Measurements from ENCODE around the gene IL20RA. TPM values are rescaled to one million over a fixed set of nuclear protein-coding genes. Genes with fewer than 3 reads are reported as not detected.

IL20RA gene
- polyA plus RNA-seq, 1 experiment, result not detected

DNA sequence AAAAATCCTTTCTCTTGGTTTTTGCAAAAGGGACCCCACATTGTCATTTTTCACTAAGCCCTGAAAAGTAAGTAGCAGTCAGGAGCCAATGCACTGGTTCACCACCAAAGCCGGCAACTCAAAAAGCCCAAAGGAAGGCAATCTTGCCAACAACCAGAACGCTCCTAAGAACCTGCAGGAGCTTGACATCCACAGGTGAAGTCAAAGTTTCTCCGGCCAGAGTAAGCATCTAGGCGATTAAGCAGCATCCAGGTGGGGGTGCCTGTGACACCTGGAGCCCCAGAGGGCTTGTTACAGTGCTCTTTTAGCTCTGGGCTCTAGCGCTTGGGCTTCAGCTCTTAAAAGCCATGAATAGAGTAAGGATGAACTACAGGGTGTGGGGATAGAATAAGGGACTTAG, 86.6 kb downstream of the IL20RA start:
- H3K27ac ChIP-seq (ENCODE audit: low read depth, low read length), result no peak overlapping the region
- no peak overlapping the region for H3K4me3 ChIP-seq (ENCODE audit: low read depth, low read length)
- no peak for DNase-seq (ENCODE audit: low read depth, low spot score)
- peaks cover 3% of the 10 kb centered on the region for H3K27me3 ChIP-seq (ENCODE audit: control insufficient read depth, insufficient read depth, low read length)
- ChIA-PET CTCF (interaction anchor here (1.5 kb wide), 1 partner anchor 55 kb away, joined by 5 read pairs; no protein-coding TSS in a partner anchor), POLR2A (no interaction called here)
- no peaks in the 10 kb centered on the region for H3K9me3 ChIP-seq (ENCODE audit: control insufficient read depth, insufficient read depth, low read length)
- TF ChIP-seq, protein P1, sequence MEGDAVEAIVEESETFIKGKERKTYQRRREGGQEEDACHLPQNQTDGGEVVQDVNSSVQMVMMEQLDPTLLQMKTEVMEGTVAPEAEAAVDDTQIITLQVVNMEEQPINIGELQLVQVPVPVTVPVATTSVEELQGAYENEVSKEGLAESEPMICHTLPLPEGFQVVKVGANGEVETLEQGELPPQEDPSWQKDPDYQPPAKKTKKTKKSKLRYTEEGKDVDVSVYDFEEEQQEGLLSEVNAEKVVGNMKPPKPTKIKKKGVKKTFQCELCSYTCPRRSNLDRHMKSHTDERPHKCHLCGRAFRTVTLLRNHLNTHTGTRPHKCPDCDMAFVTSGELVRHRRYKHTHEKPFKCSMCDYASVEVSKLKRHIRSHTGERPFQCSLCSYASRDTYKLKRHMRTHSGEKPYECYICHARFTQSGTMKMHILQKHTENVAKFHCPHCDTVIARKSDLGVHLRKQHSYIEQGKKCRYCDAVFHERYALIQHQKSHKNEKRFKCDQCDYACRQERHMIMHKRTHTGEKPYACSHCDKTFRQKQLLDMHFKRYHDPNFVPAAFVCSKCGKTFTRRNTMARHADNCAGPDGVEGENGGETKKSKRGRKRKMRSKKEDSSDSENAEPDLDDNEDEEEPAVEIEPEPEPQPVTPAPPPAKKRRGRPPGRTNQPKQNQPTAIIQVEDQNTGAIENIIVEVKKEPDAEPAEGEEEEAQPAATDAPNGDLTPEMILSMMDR (IDR thresholded peaks at IDR 0.05; ENCODE audit: low read depth, low read length), result no peak

DNA sequence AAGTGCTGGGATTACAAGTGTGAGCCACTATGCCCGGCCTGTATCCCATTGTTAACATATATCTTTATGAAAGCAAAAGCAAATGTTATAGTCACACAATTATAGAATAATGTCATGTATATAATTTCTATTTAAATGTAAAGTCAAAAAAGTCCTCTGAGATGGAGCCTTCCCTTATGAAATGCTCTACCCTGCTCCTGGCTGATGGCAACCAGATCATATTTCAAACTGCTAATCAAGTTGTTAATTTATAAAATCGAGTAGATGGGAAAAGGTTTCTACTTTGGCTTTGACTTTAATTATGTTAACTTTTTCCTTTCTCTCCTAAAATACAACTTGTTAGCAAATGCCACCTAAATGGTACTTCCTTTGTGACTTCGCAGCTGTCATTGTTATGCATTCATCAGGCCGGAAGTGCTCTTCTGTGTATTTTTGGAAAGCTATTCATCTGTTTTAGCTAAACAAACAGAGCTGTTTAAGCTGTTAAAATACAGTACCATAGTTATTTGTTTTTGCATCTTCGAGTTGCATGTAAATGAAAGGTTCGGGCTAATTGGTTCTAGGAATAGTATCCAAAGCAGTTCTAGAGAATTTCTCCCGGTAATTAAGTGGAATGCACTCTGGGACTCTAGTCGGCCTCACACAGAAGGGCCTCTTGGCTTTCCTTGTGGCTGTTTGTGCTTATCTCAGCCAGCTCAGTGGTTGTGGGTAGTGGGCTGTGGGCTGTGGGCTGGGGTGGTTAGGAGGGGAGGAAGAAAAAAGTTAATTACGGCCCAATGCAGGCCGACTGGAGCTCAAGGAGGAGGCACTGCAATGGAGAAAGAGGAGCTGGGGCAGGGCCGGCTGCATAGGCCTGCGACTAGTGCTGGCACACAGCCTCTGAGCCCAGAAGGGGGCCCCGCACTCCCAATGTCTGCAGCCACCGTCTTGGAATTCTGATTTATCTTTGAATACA, 87.9 kb downstream of the IL20RA start:
- POLR2A ChIA-PET, result no interaction called here
- TF ChIP-seq, protein P1 (IDR thresholded peaks at IDR 0.05; ENCODE audit: low read depth, low read length), result no peak
- H3K4me3 ChIP-seq (ENCODE audit: low read depth, low read length), result no peak overlapping the region
- CTCF ChIA-PET, result interaction anchor here (0.7 kb wide), 1 partner anchor 112 kb away, joined by 3 read pairs; no protein-coding TSS in a partner anchor
- no peaks in the 10 kb centered on the region for H3K9me3 ChIP-seq (ENCODE audit: control insufficient read depth, insufficient read depth, low read length)
- peaks cover 5% of the 10 kb centered on the region for H3K27me3 ChIP-seq (ENCODE audit: control insufficient read depth, insufficient read depth, low read length)
- no peak overlapping the region for H3K27ac ChIP-seq (ENCODE audit: low read depth, low read length)
- DNase-seq (ENCODE audit: low read depth, low spot score), result no peak

DNA sequence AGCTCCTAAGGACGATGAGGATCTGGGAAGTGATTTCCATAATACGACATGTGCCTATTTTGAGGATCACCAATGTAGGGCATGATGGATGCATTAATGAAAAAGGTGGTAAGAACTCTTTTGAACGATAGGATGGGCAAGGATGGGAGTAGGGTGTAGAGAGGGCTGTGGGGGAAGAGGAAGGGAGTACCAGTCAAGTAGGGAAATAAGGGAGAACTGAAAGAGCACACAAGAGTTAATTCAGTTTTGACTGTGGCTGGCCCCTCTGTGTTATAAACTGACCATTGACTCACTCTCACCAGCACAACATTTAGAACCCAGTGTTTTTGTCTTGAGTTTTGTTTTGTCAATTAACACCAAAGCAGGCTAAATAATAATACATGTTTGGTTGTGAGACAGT, 89.6 kb downstream of the IL20RA start:
- Histone ChIP-seq H3K9me3 (ENCODE audit: control insufficient read depth, insufficient read depth, low read length) (no peaks in the 10 kb centered on the region), H3K27ac (ENCODE audit: low read depth, low read length) (no peak overlapping the region), H3K4me3 (ENCODE audit: low read depth, low read length) (no peak overlapping the region), H3K27me3 (ENCODE audit: control insufficient read depth, insufficient read depth, low read length) (peaks cover 5% of the 10 kb centered on the region)
- TF ChIP-seq, protein P1 (IDR thresholded peaks at IDR 0.05; ENCODE audit: low read depth, low read length), result no peak
- ChIA-PET POLR2A (no interaction called here), CTCF (no interaction called here)
- DNase-seq (ENCODE audit: low read depth, low spot score), result no peak

DNA sequence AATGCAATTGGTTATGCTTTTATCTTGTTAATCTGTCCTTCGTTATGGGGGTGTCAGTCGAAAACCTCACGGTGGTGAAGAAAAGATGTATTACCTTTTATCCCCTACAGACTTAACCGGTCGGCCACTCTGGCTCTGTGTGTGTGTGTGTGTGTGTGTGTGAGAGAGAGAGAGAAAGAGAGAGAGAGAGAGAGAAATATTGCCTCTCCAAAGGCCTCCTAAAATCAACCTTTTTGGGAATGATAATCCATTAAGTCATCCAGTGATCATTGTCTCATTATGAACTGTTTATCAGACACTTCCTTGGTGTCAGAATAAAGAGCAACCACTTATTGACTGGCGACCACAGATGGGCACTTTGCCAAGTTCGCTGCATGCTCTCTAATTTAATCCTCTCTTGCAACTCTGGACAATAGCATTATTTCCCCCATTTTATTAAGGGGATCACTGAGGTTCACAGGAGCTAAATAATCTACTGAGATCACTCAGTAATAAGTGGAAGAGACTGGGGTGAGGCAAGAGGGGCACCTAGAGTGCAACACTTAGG, 92.0 kb downstream of the IL20RA start:
- POLR2A ChIA-PET, result no interaction called here
- TF ChIP-seq, protein P1 (IDR thresholded peaks at IDR 0.05; ENCODE audit: low read depth, low read length), result no peak
- H3K27me3 ChIP-seq (ENCODE audit: control insufficient read depth, insufficient read depth, low read length), result peaks cover 3% of the 10 kb centered on the region
- no peak overlapping the region for H3K4me3 ChIP-seq (ENCODE audit: low read depth, low read length)
- no peak overlapping the region for H3K27ac ChIP-seq (ENCODE audit: low read depth, low read length)
- no peaks in the 10 kb centered on the region for H3K9me3 ChIP-seq (ENCODE audit: control insufficient read depth, insufficient read depth, low read length)
- CTCF ChIA-PET, result no interaction called here
- DNase-seq (ENCODE audit: low read depth, low spot score), result no peak
